Measurements from ENCODE around the gene ACOXL.

Gene ACOXL

DNA sequence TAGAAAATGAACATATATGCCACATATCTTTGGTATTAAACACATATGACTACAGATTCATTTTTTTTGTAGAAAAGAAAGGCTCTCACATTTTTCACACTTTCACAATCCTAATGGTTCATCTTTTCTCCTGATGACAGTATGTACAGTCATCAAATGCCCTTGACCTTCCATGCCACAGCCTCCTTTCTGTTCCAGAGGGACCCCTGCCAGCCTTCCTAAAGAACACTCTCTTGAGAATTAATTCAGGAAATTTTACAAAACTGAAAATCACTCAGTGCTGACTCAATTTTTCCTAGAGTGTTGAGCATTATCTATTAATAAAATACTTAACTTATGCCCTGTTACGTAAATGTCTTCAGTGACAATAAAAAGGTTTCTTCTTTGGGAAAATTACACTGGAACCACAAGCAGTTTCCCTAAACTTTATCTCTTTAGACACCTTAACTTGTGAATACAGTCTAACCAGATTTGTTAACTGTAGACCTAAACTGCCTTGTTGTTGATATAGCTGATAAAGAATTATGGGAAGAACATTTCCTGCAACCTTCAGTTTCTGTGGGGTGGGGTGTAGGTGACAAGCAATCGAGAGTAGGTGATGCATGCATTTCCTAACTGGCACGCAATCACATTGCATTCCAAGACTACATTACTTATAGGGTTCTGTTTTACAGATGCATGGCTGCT is 15.3 kb upstream of the ACOXL start:
- no peak overlapping the region for H3K4me3 ChIP-seq (ENCODE audit: low read depth, low read length)
- TF ChIP-seq, protein P1, sequence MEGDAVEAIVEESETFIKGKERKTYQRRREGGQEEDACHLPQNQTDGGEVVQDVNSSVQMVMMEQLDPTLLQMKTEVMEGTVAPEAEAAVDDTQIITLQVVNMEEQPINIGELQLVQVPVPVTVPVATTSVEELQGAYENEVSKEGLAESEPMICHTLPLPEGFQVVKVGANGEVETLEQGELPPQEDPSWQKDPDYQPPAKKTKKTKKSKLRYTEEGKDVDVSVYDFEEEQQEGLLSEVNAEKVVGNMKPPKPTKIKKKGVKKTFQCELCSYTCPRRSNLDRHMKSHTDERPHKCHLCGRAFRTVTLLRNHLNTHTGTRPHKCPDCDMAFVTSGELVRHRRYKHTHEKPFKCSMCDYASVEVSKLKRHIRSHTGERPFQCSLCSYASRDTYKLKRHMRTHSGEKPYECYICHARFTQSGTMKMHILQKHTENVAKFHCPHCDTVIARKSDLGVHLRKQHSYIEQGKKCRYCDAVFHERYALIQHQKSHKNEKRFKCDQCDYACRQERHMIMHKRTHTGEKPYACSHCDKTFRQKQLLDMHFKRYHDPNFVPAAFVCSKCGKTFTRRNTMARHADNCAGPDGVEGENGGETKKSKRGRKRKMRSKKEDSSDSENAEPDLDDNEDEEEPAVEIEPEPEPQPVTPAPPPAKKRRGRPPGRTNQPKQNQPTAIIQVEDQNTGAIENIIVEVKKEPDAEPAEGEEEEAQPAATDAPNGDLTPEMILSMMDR (IDR thresholded peaks at IDR 0.05; ENCODE audit: low read depth, low read length), result no peak
- DNase-seq (ENCODE audit: low read depth, low spot score), result no peak
- in situ Hi-C loops (cut with HindIII; ENCODE audit: low sequenced_read_pairs), result no loop called here

DNA sequence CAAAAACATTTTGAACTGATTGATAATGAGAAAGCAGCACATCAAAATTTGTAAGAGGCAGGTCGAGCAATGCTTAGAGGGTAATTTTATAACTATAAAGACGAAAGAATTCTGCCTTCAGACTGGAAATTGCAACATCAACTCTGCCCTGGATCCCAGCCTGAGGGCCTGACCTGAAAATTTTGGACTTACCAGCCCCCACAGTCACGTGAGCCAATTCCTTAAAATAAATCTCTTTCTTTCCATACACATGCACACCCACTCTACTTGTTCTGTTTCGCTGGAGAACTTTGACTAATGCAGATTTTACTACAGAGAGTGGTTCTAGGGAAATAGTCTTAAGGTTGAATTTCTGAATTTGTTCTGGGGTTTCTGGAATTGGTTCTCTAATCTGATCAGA is 14.6 kb upstream of the ACOXL start:
- TF ChIP-seq, protein P1 (IDR thresholded peaks at IDR 0.05; ENCODE audit: low read depth, low read length), result no peak
- no peak overlapping the region for H3K4me3 ChIP-seq (ENCODE audit: low read depth, low read length)
- in situ Hi-C loops (cut with HindIII; ENCODE audit: low sequenced_read_pairs), result no loop called here
- no peak for DNase-seq (ENCODE audit: low read depth, low spot score)

DNA sequence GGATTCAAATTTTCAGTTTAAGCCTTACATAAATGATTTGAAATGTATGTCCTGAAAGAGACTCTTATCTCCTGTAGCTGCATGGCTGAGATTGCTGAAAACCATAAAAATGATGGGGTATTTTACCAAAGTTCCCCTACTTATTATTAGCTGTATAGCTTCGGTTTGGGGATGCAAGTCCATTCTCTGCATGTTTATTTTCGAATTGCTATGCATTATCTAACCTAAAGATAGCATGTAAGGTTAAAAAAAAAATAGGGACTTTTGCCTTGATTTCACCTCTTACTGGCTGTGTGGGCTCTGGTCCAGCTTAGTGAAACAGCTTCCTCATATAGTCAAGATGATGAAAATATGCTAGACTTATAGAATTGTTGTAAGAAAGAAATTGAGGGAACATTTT is 14.0 kb upstream of the ACOXL start:
- no peak overlapping the region for H3K4me3 ChIP-seq (ENCODE audit: low read depth, low read length)
- in situ Hi-C loops (cut with HindIII; ENCODE audit: low sequenced_read_pairs), result no loop called here
- DNase-seq (ENCODE audit: low read depth, low spot score), result no peak
- TF ChIP-seq, protein P1 (IDR thresholded peaks at IDR 0.05; ENCODE audit: low read depth, low read length), result no peak

DNA sequence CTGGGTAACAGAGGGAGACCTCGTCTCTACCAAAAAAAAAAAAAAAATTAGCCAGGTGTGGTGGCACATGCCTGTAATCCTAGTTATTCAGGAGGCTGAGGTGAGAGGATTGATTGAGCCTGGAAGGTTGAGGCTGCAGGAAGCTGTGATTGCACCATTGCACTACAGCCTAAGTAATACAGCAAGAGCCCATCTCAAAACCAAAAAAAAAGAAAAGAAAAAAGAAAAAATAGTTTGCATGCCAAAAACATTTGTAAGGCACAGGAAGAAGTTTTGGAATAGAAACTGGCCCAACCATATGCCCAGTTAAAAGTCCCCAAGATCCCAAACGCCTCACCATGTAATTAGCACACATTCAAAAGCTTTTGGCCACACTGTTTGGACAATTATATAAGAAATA is 13.4 kb upstream of the ACOXL start:
- TF ChIP-seq, protein P1 (IDR thresholded peaks at IDR 0.05; ENCODE audit: low read depth, low read length), result no peak
- no peak overlapping the region for H3K4me3 ChIP-seq (ENCODE audit: low read depth, low read length)
- no peak for DNase-seq (ENCODE audit: low read depth, low spot score)
- in situ Hi-C loops (cut with HindIII; ENCODE audit: low sequenced_read_pairs), result no loop called here

DNA sequence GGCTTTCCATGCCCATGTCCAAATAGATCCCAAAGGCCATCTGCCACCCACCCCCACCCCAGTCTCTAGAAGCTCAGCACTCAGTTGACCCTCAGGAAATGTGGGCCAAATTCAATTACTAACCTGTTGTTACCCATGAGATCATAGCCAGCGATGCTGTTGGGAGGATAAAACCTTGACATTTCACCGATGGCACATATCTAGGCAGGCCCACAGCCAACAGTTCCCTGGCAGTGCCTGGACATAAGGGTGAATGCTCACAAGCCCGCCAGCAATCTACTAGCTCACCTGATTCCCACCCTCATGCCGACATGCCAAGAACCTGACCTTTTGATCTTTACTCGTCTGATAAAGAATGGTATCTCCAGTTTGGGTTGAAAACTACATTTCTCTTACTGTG is 11.8 kb upstream of the ACOXL start:
- no peak for DNase-seq (ENCODE audit: low read depth, low spot score)
- in situ Hi-C loops (cut with HindIII; ENCODE audit: low sequenced_read_pairs), result no loop called here
- H3K4me3 ChIP-seq (ENCODE audit: low read depth, low read length), result no peak overlapping the region
- TF ChIP-seq, protein P1 (IDR thresholded peaks at IDR 0.05; ENCODE audit: low read depth, low read length), result no peak

DNA sequence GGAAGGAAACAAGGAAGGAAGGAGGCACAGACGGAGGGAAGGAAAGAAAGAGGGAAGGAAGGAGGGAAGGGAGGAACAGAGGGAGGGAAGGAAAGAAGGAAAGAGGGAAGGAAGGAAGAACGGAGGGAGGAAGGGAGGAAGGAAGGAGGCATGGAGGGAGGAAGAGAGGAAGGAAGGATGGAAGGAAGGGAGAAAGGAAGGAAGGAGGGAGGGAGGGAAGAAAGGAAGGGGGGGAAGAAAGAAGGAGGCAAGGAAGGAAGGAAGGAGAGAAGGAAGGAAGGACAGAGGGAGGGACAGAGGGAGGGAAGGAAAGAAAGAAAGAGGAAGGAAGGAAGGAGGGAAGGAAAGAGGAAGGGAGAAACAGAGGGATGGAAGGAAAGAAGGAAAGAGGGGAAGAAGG is 7.6 kb upstream of the ACOXL start:
- no peak for DNase-seq (ENCODE audit: low read depth, low spot score)
- TF ChIP-seq, protein P1 (IDR thresholded peaks at IDR 0.05; ENCODE audit: low read depth, low read length), result no peak
- no peak overlapping the region for H3K4me3 ChIP-seq (ENCODE audit: low read depth, low read length)
- in situ Hi-C loops (cut with HindIII; ENCODE audit: low sequenced_read_pairs), result no loop called here

Measured in astrocyte of the spinal cord (primary cell).